Stimulated activated CD4-positive, alpha-beta T cell treated with anti-CD3 and anti-CD28 coated beads, Interleukin-15, amount 100 ng/mL, for 1 hour (primary cell): Measurements from ENCODE around the gene BHLHA15.

Source experiments
- DNase-seq, 2 donors: peaks; one replicate each; pipeline ENCODE4 v3.0.0-alpha.2; 2020; ENCODE audit warnings: low read depth in 1 of 2, low spot score in 1 of 2

BHLHA15 gene

GRCh38 chr7:98223351-98223897, 12.2 kb downstream of the BHLHA15 start:
- DNase-seq, result no peak

- no peak for DNase-seq
Observed at GRCh38 chr7:98223898-98224700, 12.9 kb downstream of the BHLHA15 start.

- DNase-seq, result no peak
Observed at GRCh38 chr7:98224701-98225181, 13.5 kb downstream of the BHLHA15 start.

GRCh38 chr7:98225913-98226614, 14.8 kb downstream of the BHLHA15 start:
- DNase-seq, result no peak

GRCh38 chr7:98227939-98228338, 16.7 kb downstream of the BHLHA15 start:
- DNase-seq, result no peak

- no peak for DNase-seq
Observed at GRCh38 chr7:98228801-98229200, 17.6 kb downstream of the BHLHA15 start.

- no peak for DNase-seq
Observed at GRCh38 chr7:98229441-98229840, 18.2 kb downstream of the BHLHA15 start.

- no peak for DNase-seq
Observed at GRCh38 chr7:98229991-98230745, 18.9 kb downstream of the BHLHA15 start.

- no peak for DNase-seq
Observed at GRCh38 chr7:98230746-98231471, 19.7 kb downstream of the BHLHA15 start.

- DNase-seq, result no peak
Observed at GRCh38 chr7:98231493-98232262, 20.4 kb downstream of the BHLHA15 start.

- DNase-seq, result no peak
Observed at GRCh38 chr7:98232263-98232585, 21.0 kb downstream of the BHLHA15 start.

- DNase-seq, result no peak
Observed at GRCh38 chr7:98232799-98233198, 21.6 kb downstream of the BHLHA15 start.

GRCh38 chr7:98233219-98234070, 22.2 kb downstream of the BHLHA15 start:
- no peak for DNase-seq

GRCh38 chr7:98234429-98235147, 23.3 kb downstream of the BHLHA15 start:
- no peak for DNase-seq

GRCh38 chr7:98235901-98236300, 24.7 kb downstream of the BHLHA15 start:
- no peak for DNase-seq

- DNase-seq, result no peak
Observed at GRCh38 chr7:98236355-98237185, 25.3 kb downstream of the BHLHA15 start.

GRCh38 chr7:98238076-98238475, 26.8 kb downstream of the BHLHA15 start:
- DNase-seq, result no peak

GRCh38 chr7:98238976-98239375, 27.7 kb downstream of the BHLHA15 start:
- no peak for DNase-seq
